Caco-2 (cell line): ENCODE data around the gene THOC2. TPM values are rescaled to one million over a fixed set of nuclear protein-coding genes. Genes with fewer than 3 reads are reported as not detected.
"Not testable (repeated sequence)": the region's sequence is repeated elsewhere in the genome, so short reads cannot be mapped to it uniquely, and the experiment has no call there.

Experiments used
- BruUV-seq: library from RNA; stranded (reverse); fragments of 400-500 nt; replicated peaks from 2 replicates; lab custom pipeline; 2021; lab: Mats Ljungman, UMichigan
- CTCF ChIA-PET: fragments of 300-600 bp; sonication (Branson Sonifier 250); formaldehyde crosslinking; loops from one replicate; lab custom pipeline; 2022; ENCODE audit warnings: antibody characterized with exemption; lab: Charles Lee
- POLR2A ChIA-PET: fragments of 300-600 bp; sonication (Branson Sonifier 250); formaldehyde crosslinking; loops from one replicate; lab custom pipeline; 2022; ENCODE audit warnings: antibody characterized with exemption; lab: Charles Lee
- DNase-seq, 2 experiments: peaks; one replicate each; pipeline versions ENCODE4 v3.0.0 to v3.0.0-alpha.2; 2020 to 2022
- H3K27me3 ChIP-seq: replicated peaks from 2 replicates; pipeline ENCODE4 v1.6.0; 2011; ENCODE audit warnings: low read length; ENCODE audit not compliant: control insufficient read depth, insufficient read depth
- H3K36me3 ChIP-seq: 2 replicates; pipeline ENCODE4 v1.5.1; 2011; ENCODE audit warnings: low read length; ENCODE audit not compliant: control insufficient read depth, insufficient read depth
- H3K4me1 ChIP-seq: fragments of 250-450 bp; sonication (Bioruptor Pico); 2 replicates; pipeline ENCODE4 v1.5.1; 2020; ENCODE audit warnings: mild to moderate bottlenecking
- H3K4me3 ChIP-seq: 2 replicates; pipeline ENCODE4 v1.5.1; 2011; ENCODE audit warnings: low read depth, mild to moderate bottlenecking, control low read depth, low read length
- H3K9me3 ChIP-seq: fragments of 250-450 bp; sonication (Bioruptor Pico); 2 replicates; pipeline ENCODE4 v1.5.1; 2020; ENCODE audit warnings: mild to moderate bottlenecking, moderate library complexity
- H3K27ac Mint-ChIP-seq: one replicate; pipeline ENCODE4 v1.8.0; 2022; ENCODE audit warnings: mixed read lengths; ENCODE audit not compliant: unreplicated experiment
- H3K27me3 Mint-ChIP-seq: one replicate; pipeline ENCODE4 v1.8.0; 2022; ENCODE audit warnings: mixed read lengths; ENCODE audit not compliant: insufficient read depth, unreplicated experiment
- H3K36me3 Mint-ChIP-seq: one replicate; pipeline ENCODE4 v1.8.0; 2022; ENCODE audit warnings: mild to moderate bottlenecking, mixed read lengths; ENCODE audit not compliant: insufficient read depth, unreplicated experiment
- H3K4me1 Mint-ChIP-seq: one replicate; pipeline ENCODE4 v1.8.0; 2022; ENCODE audit warnings: low read depth, mixed read lengths; ENCODE audit not compliant: unreplicated experiment
- H3K4me3 Mint-ChIP-seq: one replicate; pipeline ENCODE4 v1.8.0; 2022; ENCODE audit warnings: mild to moderate bottlenecking, moderate library complexity, mixed read lengths; ENCODE audit not compliant: unreplicated experiment
- H3K9me3 Mint-ChIP-seq: one replicate; pipeline ENCODE4 v1.8.0; 2022; ENCODE audit warnings: mixed read lengths; ENCODE audit not compliant: unreplicated experiment
- CTCF ChIP-seq, 2 experiments: fragments of 200-600 bp in 1 of 2; IDR thresholded peaks; 1 replicate in 1 of 2; 2 replicates in 1 of 2; pipeline versions ENCODE4 v1.5.1 to v1.8.0; 2011 to 2022; ENCODE audit warnings: antibody characterized with exemption in 1 of 2, control low read depth in 1 of 2, inconsistent platforms in 1 of 2, low read depth in 1 of 2, low read length in 1 of 2, mild to moderate bottlenecking in 1 of 2, moderate library complexity in 1 of 2; ENCODE audit not compliant: insufficient read depth in 1 of 2, severe bottlenecking in 1 of 2, unreplicated experiment in 1 of 2
- intact Hi-C: fragments of 100-400 bp; cut with micrococcal nuclease; formaldehyde crosslinking; loops from one replicate; pipeline ENCODE4 v1.10.0; 2022; ENCODE audit not compliant: unreplicated experiment
- total RNA-seq: library from RNA; stranded (reverse); gene quantifications from 2 replicates; pipeline ENCODE4 v1.2.3, GENCODE V29; 2022

Gene THOC2
- total RNA-seq, 1 experiment from 2014 or later = 85.4 TPM

- ChIA-PET POLR2A (no interaction called here), CTCF (no interaction called here)
- no peaks in the 10 kb centered on the region for H3K27me3 ChIP-seq
- no peaks in the 10 kb centered on the region for H3K36me3 ChIP-seq
- Mint-ChIP-seq H3K9me3 (no peaks in the 10 kb centered on the region), H3K27ac (no peak overlapping the region), H3K27me3 (no peaks in the 10 kb centered on the region), H3K4me1 (peaks cover 7% of the 10 kb centered on the region), H3K4me3 (no peak overlapping the region), H3K36me3 (peaks cover 6% of the 10 kb centered on the region)
- no peaks in the 10 kb centered on the region for H3K9me3 ChIP-seq
- TF ChIP-seq CTCF (IDR thresholded peaks at IDR 0.05; ENCODE audit: insufficient read depth in 1 of 2, low read depth in 1 of 2, low read length in 1 of 2, severe bottlenecking in 1 of 2, unreplicated experiment in 1 of 2) = no peak
- no peak overlapping the region for H3K4me3 ChIP-seq
- DNase-seq = no peak
- intact Hi-C loops = no loop called here
- H3K4me1 ChIP-seq = no peaks in the 10 kb centered on the region; the same call in 1 of the 2 replicates
- BruUV-seq = no TSS peak
Observed at GRCh38 chrX:123720486-123720885, 12.4 kb downstream of the THOC2 start.

GRCh38 chrX:123713841-123714240, 19.0 kb downstream of the THOC2 start:
- Histone ChIP-seq H3K4me3 (no peak overlapping the region), H3K27me3 (no peaks in the 10 kb centered on the region), H3K9me3 (no peaks in the 10 kb centered on the region), H3K36me3 (no peaks in the 10 kb centered on the region), H3K4me1 (no peaks in the 10 kb centered on the region)
- intact Hi-C loops = no loop called here
- POLR2A ChIA-PET = no interaction called here
- BruUV-seq = no TSS peak
- H3K27ac Mint-ChIP-seq = no peak overlapping the region
- CTCF ChIA-PET = no interaction called here
- peaks cover 6% of the 10 kb centered on the region for H3K36me3 Mint-ChIP-seq
- no peaks in the 10 kb centered on the region for H3K27me3 Mint-ChIP-seq
- no peak for DNase-seq
- no peak for TF ChIP-seq CTCF (IDR thresholded peaks at IDR 0.05; ENCODE audit: insufficient read depth in 1 of 2, low read depth in 1 of 2, low read length in 1 of 2, severe bottlenecking in 1 of 2, unreplicated experiment in 1 of 2)
- peaks cover 9% of the 10 kb centered on the region for H3K4me1 Mint-ChIP-seq
- no peaks in the 10 kb centered on the region for H3K9me3 Mint-ChIP-seq
- no peak overlapping the region for H3K4me3 Mint-ChIP-seq

GRCh38 chrX:123713434-123713833, 19.4 kb downstream of the THOC2 start:
- no peaks in the 10 kb centered on the region for H3K27me3 Mint-ChIP-seq
- Histone ChIP-seq H3K4me1 (no peaks in the 10 kb centered on the region), H3K36me3 (no peaks in the 10 kb centered on the region), H3K27me3 (no peaks in the 10 kb centered on the region), H3K9me3 (no peaks in the 10 kb centered on the region), H3K4me3 (no peak overlapping the region)
- no peak for DNase-seq
- no peak overlapping the region for H3K4me3 Mint-ChIP-seq
- H3K4me1 Mint-ChIP-seq = peaks cover 9% of the 10 kb centered on the region
- no peaks in the 10 kb centered on the region for H3K9me3 Mint-ChIP-seq
- no peak overlapping the region for H3K27ac Mint-ChIP-seq
- no TSS peak for BruUV-seq
- H3K36me3 Mint-ChIP-seq = peaks cover 6% of the 10 kb centered on the region
- ChIA-PET CTCF (no interaction called here), POLR2A (no interaction called here)
- intact Hi-C loops = no loop called here
- no peak for TF ChIP-seq CTCF (IDR thresholded peaks at IDR 0.05; ENCODE audit: insufficient read depth in 1 of 2, low read depth in 1 of 2, low read length in 1 of 2, severe bottlenecking in 1 of 2, unreplicated experiment in 1 of 2)

DNA sequence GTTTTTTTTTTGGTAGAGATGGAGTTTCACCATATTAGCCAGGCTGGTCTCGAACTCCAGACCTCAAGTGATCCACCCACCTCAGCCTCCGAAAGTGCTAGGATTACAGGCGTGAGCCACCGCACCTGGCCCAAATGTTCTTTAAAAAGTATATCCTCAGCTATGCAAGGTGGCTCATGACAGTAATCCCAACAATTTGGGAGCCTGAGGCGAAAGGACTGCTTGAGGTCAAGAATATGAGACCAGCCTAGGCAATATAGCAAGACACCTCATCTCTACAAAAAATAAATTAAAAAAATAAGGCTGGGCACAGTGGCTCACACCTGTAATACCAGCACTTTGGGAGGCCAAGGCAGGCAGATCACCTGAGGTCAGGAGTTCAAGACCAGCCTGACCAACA, 21.7 kb downstream of the THOC2 start:
- H3K4me1 ChIP-seq, DNase-seq, H3K36me3 Mint-ChIP-seq, H3K36me3 ChIP-seq, H3K27me3 ChIP-seq, H3K9me3 ChIP-seq, POLR2A ChIA-PET, intact Hi-C loops, BruUV-seq, CTCF ChIA-PET, H3K27ac Mint-ChIP-seq, H3K27me3 Mint-ChIP-seq, H3K4me3 ChIP-seq, H3K4me3 Mint-ChIP-seq, H3K9me3 Mint-ChIP-seq, H3K4me1 Mint-ChIP-seq: not testable (repeated sequence)
